ENCODE results near the gene TRMT61A.

- TF ChIP-seq POLR2AphosphoS5 (IDR thresholded peaks at IDR 0.05; ENCODE audit: low read depth, low read length) (no peak), POLR2A (IDR thresholded peaks at IDR 0.05; ENCODE audit: low read depth, low read length) (no peak), TAF1 (IDR thresholded peaks at IDR 0.05; ENCODE audit: borderline replicate concordance, low read depth, low read length) (no peak)
Observed at GRCh38 chr14:103584326-103584915, 55.4 kb downstream of the TRMT61A start.

Measured in GM12892 (cell line).